PC-3 (cell line): ENCODE results near the gene ELANE.
"Not testable (repeated sequence)": the region's sequence is repeated elsewhere in the genome, so short reads cannot be mapped to it uniquely, and the experiment has no call there.

ENCODE experiments used
- EZH2 ChIP-seq: fragments of 300-600 bp; sonication (generic); IDR thresholded peaks from one replicate; pipeline ENCODE4 v1.6.1; 2017; ENCODE audit warnings: antibody characterized with exemption, mild to moderate bottlenecking, low read length; ENCODE audit not compliant: unreplicated experiment
- TF ChIP-seq, protein P1 (sequence below): fragments of 300-600 bp; sonication (generic); conservative IDR thresholded peaks from 2 replicates; pipeline ENCODE4 v1.5.1; 2017; ENCODE audit warnings: antibody characterized with exemption, low read depth, mild to moderate bottlenecking, low read length

DNA sequence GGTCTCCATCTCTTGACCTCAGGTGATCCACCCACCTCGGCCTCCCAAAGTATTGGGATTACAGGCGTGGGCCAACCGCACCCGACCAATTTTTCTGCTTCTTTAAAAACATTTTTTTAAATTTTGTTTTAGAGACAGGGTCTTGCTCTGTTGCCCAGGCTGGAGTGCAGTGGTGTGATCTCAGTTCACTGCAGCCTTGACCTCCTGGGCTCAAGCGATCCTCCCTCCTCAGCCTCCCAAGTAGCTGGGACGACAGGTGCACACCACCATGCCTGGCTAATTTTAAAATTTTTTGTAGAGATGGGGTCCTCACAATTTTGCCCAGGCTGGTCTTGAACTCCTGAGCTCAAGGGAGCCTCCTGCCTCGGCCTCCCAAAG, 9.3 kb upstream of the ELANE start:
- TF ChIP-seq, protein P1, sequence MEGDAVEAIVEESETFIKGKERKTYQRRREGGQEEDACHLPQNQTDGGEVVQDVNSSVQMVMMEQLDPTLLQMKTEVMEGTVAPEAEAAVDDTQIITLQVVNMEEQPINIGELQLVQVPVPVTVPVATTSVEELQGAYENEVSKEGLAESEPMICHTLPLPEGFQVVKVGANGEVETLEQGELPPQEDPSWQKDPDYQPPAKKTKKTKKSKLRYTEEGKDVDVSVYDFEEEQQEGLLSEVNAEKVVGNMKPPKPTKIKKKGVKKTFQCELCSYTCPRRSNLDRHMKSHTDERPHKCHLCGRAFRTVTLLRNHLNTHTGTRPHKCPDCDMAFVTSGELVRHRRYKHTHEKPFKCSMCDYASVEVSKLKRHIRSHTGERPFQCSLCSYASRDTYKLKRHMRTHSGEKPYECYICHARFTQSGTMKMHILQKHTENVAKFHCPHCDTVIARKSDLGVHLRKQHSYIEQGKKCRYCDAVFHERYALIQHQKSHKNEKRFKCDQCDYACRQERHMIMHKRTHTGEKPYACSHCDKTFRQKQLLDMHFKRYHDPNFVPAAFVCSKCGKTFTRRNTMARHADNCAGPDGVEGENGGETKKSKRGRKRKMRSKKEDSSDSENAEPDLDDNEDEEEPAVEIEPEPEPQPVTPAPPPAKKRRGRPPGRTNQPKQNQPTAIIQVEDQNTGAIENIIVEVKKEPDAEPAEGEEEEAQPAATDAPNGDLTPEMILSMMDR, result not testable (repeated sequence)
- not testable (repeated sequence) for TF ChIP-seq EZH2
